ENCODE results near the gene WRNIP1.

WRNIP1 gene

DNA sequence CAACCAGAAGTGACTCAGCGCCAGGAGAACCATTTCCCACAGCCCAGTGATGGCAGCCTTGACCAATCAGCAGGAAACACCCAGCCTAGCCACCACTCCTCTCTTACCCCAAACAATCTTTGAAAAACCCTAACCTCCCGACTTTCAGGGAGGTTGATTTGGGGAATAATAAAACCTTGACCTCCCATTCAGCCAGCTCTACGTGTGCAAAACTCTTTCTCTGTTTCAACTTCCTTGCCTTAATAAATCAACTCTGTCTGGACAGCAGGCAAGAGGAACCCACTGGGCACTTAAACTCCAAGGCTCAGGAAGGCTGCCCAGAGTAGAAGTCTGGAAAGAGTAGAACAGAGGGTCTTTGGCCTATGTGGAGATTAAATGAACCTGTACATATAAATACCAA lies 41.5 kb downstream of the WRNIP1 start:
- no peak for DNase-seq (ENCODE audit: low read depth in 2 of 2)

DNA sequence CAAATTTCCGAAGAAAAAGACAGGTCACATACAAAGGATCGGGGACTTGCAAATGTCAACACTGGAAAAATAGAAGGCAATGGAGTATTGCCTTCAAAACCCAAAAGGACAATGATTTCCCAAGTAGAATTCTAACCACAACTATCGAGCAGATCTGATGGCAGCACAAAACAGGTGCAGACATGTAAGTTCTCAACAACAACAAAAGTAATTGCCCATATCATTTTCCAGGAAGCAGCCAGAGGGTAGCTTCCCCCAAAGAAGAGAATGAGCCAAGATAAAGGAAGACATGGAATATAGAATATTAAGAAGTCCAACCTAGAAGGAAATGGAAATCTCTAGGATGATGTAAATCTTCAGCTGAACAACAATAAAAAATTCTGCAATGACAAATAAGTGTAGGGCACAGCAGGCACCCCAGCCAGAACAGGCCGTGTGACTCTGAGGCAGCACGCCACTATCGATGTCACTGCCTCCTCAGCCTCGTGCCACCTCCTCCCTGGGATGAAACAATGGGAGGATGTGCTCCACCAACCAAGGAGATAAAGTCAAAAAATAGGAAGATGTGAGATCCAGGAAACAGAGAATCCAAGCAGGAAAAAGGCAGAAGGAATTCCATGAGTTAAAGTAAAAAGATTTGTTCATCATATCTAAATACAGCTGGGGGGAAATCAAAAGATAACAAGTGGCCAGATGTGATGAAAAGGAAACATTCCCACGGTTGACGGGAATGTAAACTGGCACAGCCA lies 42.3 kb downstream of the WRNIP1 start:
- DNase-seq (ENCODE audit: low read depth in 2 of 2): no peak

DNA sequence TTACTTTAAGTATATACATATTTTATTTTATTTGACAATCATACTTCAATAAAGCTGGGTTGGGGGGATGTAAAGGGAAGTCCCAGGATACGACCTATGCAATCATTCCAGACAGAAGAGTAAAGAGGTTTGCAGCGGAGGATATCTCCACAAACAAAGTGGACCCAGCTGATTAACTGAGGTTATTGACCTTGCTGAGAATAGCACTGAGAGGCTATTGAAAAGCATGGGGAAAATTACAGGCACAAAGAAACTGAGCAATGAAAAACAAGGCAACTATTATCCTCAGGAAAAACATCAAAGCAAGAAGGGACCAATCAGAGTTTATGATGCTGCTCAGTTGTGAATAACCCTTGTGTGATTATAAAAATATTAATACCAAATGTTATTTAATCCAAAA lies 43.8 kb downstream of the WRNIP1 start:
- DNase-seq (ENCODE audit: low read depth in 2 of 2): no peak

DNA sequence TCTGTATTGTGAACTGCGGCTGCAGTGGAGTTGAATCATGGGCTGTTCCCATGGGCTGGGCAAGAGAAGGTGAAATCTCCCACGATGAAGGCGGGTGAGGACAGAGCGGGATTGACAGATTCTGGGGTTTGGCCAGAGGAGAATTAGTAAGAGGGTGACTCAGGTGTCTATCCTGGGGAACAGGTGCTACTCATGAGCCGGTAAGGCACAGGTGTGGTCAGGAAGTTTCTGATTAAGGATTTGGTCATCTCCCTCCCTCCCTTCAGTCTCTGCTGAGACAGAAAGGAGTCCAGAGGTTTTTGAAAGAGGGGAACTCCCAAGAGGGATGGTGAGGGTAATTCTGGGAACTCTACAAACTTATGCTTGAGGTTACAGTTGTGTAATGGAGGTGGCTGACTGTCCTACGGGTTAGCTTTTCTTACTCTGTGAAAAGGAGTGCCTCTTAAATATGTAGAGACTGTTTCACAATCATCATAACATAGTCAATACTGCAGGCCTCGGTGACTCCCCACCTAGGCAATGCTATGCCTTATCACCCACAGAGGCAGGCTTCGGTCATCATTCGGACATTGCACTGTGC lies 45.0 kb downstream of the WRNIP1 start:
- DNase-seq (ENCODE audit: low read depth in 2 of 2): no peak

DNA sequence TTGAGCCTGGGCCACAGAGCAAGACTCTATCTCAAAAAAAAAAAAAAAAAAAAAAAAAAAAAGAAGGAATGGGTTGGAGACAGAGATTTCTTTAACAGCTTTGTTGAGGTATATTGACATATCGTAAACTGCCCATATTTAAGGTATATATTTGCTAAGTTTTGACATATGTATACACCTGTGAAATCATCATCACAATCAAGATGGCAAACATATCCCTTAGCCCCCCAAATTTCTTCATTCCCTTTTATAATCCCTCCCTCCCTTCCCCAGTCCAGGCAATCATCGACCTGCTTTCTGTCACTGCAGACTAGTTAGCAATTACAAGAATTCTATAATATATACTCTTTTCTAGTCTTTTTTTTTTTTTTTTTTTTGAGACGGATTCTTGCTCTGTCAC lies 47.5 kb downstream of the WRNIP1 start:
- no peak for DNase-seq (ENCODE audit: low read depth in 2 of 2)

DNA sequence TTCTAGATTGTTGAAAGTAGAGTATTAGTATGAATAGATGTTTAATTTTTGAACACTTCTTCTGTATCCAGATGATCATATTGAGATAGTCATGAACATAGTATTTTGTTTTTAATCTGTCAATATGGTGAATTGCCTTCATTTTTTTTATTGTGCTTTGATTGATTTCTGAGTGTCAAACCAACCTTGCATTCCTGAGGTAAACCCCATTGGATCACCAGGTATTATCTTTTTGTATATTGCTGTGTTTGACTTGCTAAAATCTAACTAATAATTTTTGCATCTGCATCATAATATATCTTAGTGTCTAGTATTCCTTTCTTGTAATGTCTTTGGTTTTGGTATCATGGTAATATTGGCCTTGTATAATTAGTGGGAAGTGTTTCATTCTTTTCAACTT lies 51.0 kb downstream of the WRNIP1 start:
- DNase-seq (ENCODE audit: low read depth in 2 of 2): no peak

DNA sequence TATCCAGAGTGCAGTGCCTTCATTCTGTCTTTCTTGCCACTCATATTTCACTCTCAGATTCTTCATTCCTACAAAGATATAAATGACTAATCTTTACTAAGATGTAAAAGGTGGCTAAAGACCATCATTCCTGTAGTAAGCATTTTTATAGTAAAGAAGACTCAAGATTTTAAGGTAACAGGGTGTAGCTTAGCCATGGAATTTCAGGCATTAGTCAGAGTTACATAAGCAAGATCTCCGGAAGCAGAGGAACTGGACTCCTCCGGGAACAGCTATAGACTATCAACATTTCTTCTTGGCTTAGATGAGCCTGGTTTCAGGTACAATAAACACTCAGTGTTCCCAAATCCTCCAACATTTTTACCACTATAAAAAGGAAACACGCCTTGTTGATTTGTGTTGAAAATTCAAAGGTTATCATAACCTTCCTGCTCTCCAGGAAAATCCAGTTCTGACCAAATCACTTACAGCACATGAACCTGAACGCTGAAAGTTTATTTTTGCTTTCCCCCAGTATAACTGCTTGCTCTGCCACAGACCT lies 52.8 kb downstream of the WRNIP1 start:
- DNase-seq (ENCODE audit: low read depth in 2 of 2): no peak

DNA sequence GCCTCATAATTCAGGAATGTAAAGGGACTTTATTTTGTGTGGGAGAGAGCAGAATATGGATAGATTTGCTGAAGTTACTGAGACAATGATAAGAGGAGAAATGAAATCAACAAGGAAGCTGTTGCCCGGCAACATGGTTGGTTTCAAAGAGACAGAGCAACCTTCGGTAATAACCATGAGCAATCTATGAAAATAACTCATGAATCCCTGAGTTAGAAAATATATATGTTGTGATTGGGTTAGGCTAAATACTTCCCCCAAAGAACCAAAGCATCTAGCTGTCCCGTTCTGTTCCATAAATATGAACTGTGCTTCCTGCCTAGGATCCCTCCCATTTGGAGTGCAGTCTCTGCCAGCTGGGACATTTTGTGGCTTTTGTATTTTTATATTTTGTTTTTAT lies 53.4 kb downstream of the WRNIP1 start:
- DNase-seq (ENCODE audit: low read depth in 2 of 2): no peak

DNA sequence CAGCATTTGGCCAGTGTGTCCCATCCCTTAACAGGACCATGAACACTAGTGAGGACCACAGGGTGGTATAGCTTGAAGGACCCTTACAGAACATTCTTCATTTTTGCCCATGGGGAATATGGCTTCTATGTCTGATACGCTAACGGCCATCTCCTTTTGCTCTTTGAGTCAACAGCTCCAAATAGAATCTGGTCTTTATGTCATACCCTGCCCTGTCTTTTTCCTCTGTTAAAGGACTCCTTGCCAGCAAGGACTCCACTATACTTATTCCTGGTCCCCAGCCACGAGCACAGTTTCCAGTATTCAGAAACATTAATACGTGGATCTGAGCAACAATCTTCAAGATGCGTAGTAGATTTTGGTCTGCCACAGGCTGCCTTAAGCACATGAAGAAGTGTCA lies 53.9 kb downstream of the WRNIP1 start:
- no peak for DNase-seq (ENCODE audit: low read depth in 2 of 2)

DNA sequence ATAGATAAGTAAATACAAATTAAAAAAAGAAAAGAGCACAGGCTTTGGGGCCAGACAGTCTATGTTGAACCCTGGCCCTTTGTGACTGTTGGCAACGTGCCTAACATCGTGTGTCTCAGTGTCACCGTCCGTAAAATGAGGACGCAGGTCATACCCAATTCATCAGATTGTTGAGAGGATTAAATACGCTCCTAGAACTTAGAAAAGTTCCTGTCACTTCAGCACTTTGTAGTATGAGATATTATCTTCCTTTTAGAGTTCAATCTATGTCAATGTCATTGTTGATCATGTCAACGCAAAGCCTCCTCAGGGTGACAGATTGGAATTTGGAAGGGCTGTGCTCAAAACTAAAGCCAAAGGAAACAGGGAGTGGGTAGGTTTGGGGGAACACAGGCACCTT lies 54.8 kb downstream of the WRNIP1 start:
- no peak for DNase-seq (ENCODE audit: low read depth in 2 of 2)

DNA sequence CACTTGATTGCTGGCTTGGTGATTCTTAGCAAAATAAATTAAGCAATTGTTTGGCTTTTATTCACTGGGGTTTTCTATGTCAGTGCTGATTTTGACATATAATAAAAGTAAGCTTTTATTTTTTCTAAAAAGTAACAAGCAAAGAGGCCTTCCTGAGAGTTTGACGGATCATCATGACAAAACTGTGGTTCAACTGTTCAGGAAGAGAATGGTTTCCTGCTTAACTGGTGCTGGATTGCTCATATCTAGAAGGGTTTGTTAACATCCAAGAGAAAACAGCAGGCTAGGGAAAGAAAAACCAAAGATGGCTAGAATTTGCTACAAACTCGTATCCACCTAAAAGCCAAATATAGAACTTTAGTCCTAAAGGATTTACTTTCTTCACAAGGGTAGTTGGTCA lies 55.2 kb downstream of the WRNIP1 start:
- no peak for DNase-seq (ENCODE audit: low read depth in 2 of 2)

DNA sequence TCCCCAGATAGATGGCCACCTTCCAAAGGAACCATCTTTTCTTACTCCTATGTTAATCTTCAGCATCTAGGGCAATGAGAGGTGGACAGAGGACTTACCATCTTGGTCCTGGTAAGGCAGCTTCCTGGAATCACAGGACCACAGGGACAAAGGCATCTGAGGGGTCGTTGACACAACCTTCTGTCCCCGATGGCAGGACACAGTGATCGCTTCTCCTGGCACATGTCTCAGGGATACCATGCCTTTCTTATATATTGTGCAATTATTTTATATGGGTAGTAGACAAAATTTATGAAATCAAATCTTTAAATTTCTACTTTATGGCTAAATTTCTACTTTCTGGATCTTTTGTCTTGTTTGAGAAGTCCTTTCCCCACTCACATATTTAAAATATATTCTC lies 56.4 kb downstream of the WRNIP1 start:
- no peak for DNase-seq (ENCODE audit: low read depth in 2 of 2)

DNA sequence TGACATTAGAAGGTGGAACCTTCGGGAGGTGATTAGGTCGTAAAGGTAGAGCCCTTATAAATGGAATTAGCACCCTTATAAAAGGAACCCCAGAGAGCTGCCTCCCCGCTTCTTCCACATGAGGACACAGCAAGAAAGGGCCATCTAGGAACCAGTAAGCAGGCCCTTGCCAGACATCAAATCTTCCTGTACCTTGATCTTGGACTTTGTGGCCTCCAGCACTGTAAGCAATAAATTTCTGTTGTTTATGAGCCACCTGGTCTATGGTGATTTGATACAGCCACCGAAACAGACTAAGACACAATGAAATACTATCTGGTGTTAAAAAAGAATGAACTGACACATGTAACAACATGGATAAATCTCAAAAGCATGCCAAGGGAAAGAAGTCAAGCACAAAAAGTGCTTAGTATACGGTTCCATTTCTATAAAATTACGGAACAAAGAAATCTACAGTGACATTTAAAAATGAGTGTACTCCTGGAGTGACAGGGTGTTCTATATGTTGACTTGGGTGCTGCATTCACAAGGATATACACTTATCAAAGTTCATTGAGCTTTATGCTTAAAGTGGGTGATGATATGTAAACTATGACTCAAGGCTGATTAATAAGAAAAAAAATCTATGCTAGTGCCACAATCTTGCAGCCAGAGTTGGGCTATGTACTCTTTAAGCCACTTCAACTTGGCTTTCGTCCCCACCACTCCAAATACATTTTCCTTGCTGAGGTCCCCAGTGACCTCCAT lies 58.1 kb downstream of the WRNIP1 start:
- no peak for DNase-seq (ENCODE audit: low read depth in 2 of 2)

DNA sequence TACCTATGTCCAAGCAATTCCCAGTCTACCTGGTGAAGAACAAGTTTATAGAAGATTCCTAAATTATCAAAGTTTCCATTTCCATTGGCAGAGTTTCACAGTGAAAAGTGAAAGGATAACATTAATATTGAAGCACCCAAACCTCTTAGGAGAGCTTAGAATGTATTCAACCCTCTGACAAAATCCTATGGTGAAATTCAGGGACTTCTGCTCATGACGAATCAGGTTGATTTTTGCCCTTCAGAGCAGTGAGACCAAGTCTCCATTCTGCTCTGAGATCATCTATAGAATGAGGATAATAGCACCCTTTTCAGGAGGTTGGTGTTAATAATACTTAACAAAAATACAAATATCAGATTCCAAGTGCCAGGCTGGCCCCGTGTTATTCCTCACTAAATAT lies 60.9 kb downstream of the WRNIP1 start:
- DNase-seq (ENCODE audit: low read depth in 2 of 2): no peak

DNA sequence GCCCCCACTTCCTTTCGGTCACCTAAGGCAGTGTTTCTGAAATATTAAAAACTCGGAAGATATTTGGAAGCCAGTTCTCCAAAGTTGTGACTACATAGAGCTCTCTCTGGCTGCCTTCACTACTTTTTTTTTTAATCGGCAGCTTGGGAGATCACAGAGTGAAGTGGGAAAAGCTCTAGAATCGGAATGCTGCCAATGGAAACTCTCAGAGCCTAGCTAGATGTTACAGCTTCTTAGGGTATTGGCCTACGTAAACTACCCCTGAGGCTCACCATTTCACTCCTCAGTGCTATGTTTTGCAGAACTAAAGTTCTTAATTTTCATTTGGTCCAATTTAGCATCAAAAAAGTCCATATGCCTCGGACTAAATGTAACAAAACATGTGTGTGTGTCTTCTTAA lies 61.9 kb downstream of the WRNIP1 start:
- no peak for DNase-seq (ENCODE audit: low read depth in 2 of 2)

DNA sequence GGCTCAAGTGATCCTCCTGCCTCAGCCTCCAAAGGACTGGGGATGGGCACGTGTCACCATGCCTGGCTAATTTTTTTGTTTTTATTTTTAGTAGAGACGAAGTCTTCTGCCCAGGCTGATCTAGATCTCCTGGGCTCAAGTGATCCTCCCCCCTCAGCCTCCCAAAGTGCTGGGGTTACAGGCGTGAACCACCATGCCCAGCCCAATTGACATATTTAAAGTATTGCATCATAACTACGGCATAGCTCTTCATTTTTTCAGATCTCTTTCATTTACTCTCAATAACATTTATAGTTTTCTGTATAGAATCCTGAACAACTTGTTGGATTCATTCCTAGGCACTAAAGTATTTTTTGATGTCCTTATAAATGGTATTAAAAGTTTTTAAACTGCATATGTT lies 63.4 kb downstream of the WRNIP1 start:
- no peak for DNase-seq (ENCODE audit: low read depth in 2 of 2)

DNA sequence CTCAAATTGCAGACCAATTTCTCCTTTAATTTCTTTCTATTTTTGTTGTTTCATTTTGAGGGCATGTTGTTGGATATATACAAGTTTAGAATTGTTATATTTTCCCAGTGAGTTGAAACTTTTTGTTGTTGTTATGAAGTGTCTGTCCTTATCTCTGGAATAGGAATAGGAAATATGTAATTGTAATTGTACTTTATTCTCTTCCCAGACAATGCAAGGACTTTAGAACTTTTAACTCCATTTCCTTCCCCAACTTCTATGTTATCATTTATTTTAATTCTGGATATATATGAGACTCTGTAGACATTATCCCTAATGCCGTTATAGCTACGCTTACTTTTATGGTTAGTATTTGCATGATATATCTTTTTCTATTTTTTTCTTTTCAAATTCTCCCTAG lies 64.1 kb downstream of the WRNIP1 start:
- DNase-seq (ENCODE audit: low read depth in 2 of 2): no peak

DNA sequence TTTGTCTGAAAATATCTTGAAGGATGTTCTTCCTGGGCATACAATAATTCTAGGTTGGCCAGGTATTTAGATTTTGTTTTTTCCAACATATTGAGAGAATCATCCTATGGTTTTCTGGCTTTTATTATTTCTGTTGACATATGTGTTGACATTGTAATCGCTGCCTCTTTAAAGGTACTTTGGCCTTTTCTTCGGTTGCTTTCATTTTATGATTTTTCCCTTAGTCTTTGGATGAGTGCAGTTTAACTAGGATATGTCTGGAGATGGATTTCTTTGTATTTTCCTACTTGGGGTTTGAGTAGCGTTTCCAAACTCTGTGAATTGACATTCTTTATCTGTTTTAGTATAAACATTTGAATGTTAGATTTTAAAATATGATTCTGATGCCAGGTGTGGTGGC lies 65.0 kb downstream of the WRNIP1 start:
- DNase-seq (ENCODE audit: low read depth in 2 of 2): no peak

DNA sequence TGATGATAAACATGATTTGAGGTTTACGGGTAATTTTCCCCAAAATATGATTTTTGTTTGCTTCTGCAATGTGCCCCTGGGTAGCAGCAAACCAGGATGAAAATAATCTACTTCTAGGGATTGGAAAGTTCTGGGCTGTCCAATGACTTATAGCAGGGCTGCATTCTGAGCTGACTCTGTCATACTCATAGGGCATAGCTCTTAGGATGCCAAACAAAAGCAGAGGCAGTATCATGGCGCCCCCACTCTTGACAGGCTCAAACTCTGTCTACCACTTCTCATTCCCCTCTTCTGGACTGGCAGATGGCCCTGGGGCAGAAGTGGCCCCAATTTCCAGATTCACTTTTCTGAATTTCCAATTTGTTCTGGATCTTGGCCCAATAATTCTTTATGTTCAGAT lies 66.2 kb downstream of the WRNIP1 start:
- DNase-seq (ENCODE audit: low read depth in 2 of 2): no peak

DNA sequence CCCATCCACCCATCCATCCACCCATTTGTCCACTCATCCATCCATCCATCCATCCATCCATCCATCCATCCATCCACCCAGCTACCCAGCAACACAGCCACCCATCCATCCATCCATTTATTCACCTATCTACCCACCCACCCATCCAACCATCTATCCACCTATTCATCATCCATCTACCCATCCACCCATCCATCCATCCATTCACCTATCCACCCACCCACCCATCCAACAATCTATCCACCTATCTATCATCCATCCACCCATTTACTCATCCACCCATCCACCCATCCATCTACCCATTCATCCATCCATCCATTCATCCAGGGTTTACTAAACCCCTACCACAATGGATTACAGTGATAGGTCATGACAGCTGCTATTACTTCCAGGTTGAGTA lies 69.1 kb downstream of the WRNIP1 start:
- DNase-seq (ENCODE audit: low read depth in 2 of 2): no peak
